Effector CD4-positive, alpha-beta T cell (primary cell): ENCODE measurements around the gene CAMTA2.

Experiments
- DNase-seq: peaks from one replicate; pipeline ENCODE4 v3.0.0-alpha.2; 2020

Gene CAMTA2

GRCh38 chr17:4947010-4947410 is 40.5 kb downstream of the CAMTA2 start:
- DNase-seq, result no peak

- no peak for DNase-seq
These were observed 41.0 kb downstream of the CAMTA2 start for GRCh38 chr17:4946312-4946976.

- no peak for DNase-seq
These were observed 41.6 kb downstream of the CAMTA2 start for GRCh38 chr17:4945944-4946280.

- DNase-seq, result peak; percentile 72
These were observed 42.1 kb downstream of the CAMTA2 start for GRCh38 chr17:4945176-4945943.

GRCh38 chr17:4944554-4945175 is 42.8 kb downstream of the CAMTA2 start:
- DNase-seq, result no peak

GRCh38 chr17:4944163-4944553 is 43.3 kb downstream of the CAMTA2 start:
- peak; percentile 37 for DNase-seq

GRCh38 chr17:4942760-4943508 is 44.5 kb downstream of the CAMTA2 start:
- DNase-seq, result no peak

GRCh38 chr17:4941319-4941610 is 46.2 kb downstream of the CAMTA2 start:
- no peak for DNase-seq

- peak; percentile 17 for DNase-seq
These were observed 46.7 kb downstream of the CAMTA2 start for GRCh38 chr17:4940555-4941318.

GRCh38 chr17:4939796-4940554 is 47.5 kb downstream of the CAMTA2 start, which contains the start of the genes RNF167 and SLC25A11:
TSS of gene RNF167 (plus strand) at chr17:4940268. CDS start at chr17:4940910, 642 bp downstream.
TSS of gene SLC25A11 (minus strand) at chr17:4940046. CDS start at chr17:4939910, 136 bp downstream.
- peak; percentile 95 for DNase-seq

GRCh38 chr17:4939546-4939795 is 48.0 kb downstream of the CAMTA2 start:
- no peak for DNase-seq

- no peak for DNase-seq
These were observed 48.6 kb downstream of the CAMTA2 start for GRCh38 chr17:4938688-4939545.

- DNase-seq, result no peak
These were observed 49.4 kb downstream of the CAMTA2 start for GRCh38 chr17:4938069-4938491.

- no peak for DNase-seq
These were observed 49.9 kb downstream of the CAMTA2 start for GRCh38 chr17:4937553-4937952.

- no peak for DNase-seq
These were observed 51.0 kb downstream of the CAMTA2 start for GRCh38 chr17:4936436-4936835.

GRCh38 chr17:4935650-4936049 is 51.8 kb downstream of the CAMTA2 start:
- DNase-seq, result no peak

- DNase-seq, result no peak
These were observed 53.1 kb downstream of the CAMTA2 start for GRCh38 chr17:4934173-4934979.

GRCh38 chr17:4933646-4934045 is 53.8 kb downstream of the CAMTA2 start:
- DNase-seq, result no peak

- no peak for DNase-seq
These were observed 54.7 kb downstream of the CAMTA2 start for GRCh38 chr17:4932756-4933155.

GRCh38 chr17:4931963-4932362 is 55.5 kb downstream of the CAMTA2 start, which contains the start of gene GP1BA:
TSS of gene GP1BA (plus strand) at chr17:4932277. CDS start at chr17:4932605, 328 bp downstream.
- no peak for DNase-seq
